GM18873 (cell line): ENCODE measurements around the gene YWHAH.

ENCODE experiments used
- ATAC-seq: cut with Tn5 transposase; IDR thresholded peaks from one replicate; pipeline ENCODE4 v1.9.1; 2021; ENCODE audit warnings: mild to moderate bottlenecking, moderate library complexity, moderate number of reproducible peaks; ENCODE audit not compliant: unreplicated experiment, low FRiP score

The YWHAH gene

DNA sequence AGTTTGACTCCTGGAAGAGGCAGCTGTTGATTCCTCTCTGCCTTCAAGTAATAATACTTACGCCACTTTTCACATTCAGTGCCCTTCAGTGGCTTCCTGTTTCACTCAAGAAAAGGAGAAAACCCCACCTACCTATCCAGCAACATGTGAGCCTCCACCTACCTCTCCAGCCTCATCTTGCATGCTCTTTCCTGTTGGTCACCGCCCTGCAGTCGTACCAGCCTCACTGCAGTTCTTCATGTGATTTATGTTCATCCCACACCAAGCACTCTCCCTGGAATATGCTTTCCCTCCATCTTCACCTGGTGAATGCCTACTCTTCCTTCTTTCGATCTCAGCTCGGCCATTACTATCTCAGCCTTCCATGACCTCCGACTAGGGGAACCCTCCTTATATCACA lies 21.8 kb upstream of the YWHAH start:
- ATAC-seq, result no peak

DNA sequence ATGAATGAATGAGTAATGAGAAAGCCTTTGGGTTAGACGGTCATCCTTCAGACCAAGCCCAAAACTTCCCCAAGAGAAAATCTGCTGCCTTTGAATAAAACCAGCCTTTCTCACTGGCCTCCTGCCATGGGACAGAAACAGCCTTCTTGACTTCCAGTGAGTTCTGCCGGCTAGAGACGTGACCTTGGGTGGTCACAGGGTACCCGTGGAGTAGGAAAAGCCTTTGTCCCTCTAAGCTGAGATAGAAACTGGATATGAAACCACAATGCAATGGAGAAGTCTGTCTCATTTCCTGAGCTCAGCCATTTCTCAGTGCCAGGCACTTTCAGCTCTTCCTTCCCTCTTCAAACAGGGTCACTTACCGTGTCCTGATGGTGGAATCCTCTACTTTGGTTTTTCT lies 21.2 kb upstream of the YWHAH start:
- no peak for ATAC-seq

DNA sequence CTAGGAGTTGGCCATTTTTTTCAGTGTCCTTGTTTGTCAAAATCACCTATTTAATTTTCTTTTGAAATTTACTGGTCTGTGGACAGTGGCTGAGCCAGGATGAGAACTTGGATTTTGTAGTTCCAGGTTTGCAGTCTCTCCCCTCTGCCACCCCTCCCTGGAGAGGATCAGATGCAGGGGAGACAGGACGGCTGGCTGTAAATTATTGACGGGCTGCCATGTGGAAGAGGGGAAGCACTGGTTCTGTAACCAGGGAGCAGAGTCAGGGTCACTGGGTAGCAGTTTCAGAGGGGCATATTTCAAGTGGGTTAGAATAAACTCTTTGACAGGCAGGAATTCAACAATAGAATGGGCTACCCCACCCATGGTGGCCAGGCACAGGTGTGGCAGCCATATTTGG lies 20.6 kb upstream of the YWHAH start:
- ATAC-seq, result no peak

DNA sequence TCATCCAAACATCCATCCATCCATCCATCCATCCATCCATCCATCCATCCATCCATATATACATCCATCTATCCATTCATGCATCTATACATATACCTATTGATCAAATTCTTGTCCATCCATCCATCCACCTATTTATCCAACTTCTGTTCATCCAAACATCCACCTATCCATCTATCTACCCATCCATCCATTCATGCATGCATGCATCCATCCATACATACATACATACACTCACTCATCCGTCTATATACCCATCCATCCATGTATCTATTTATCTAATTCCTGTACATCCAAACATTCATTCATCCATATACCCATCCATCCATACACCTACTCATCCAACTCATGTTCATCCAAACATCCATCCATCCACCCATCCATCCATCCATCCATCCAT lies 19.3 kb upstream of the YWHAH start:
- no peak for ATAC-seq

DNA sequence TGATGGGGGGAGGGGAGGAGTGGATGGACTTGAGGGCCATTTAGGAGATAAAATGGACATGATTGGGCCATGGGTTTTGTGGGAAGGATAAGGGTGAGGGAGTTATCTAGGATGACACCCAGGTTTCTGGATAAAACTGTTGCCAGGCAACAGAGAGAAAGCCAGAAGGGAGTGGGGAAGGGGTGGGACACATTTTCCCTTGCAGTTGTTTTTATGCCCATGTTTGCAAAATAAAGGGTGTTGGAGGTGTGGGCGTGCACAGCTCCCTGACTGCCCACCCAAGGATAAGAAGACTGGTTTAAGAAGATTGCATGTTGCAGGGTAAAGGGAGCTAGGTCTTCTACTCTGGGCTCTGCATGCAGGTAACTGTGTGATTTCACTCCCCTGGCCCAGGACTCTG lies 18.3 kb upstream of the YWHAH start:
- ATAC-seq, result no peak

DNA sequence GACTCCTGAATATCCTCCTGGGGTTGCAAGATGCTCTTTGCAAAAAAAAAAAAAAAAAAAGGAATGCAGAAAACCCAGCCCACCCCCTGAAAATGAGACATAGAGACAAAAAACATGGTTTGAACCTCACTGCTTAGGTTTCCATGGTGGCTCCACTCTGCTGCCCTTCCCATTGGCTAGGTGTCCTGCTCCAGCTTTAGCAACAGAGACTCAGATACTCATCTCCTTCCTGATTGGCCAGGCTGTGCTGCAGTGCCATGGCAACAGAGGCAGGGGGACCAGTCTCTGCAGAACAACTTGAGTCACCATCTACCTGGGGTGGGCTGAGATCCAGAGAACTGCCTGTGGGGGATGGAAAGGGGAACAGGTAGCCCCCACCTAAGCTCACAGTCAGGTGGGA lies 17.4 kb upstream of the YWHAH start:
- no peak for ATAC-seq

DNA sequence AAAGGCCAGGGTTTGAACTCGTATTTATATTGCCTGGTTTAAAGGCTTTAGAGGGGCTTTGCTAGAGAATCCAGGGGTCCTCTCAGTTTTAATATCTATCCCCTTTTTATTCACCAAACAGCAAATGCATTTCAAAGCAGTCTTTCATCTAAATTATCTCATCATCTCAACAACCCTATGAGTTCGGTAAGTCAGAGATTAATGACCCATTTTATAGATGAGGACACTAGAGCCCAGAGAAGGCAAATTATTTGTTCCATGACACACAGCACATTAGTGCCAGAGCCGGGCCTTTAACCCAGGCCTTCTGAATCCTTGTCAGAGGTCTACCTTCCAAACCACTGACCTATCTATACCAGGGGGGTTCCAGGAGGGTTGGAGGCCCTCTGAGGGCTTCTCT lies 16.8 kb upstream of the YWHAH start:
- ATAC-seq, result no peak

DNA sequence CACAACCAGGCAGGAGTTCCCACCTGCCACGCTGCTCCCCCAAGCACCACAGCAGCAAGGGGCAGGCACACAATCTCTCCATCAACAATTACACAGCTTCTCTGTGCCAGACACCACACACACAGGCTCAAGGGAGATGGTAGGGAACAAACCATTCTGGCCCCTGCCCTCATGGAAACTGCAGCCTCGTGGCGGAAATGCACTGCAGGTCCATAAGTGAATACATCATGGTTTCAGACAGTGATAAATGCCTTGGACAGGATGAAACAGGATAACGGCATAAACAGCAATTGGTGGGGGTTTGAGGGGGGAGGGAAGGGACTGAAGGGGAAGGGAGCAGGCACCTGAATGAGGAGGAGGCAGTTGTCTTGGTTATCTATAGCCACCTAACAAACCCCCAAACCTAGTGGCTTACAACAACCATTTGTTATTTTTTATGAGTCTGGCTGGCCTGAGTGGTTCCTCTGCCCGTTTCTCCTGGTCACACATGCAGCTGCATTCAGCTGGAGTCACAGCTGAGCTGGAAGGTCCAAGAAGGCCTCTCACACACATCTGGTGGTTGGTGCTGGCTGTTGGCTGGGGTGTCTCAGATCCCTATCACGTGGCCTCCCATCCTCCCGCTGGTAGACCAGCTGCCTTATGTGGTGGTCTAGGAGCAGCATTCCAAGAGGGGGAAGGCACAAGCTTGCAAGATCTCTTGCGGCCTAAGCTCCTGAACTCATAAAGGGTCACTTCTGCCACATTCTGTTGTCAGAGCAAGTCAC lies 15.0 kb upstream of the YWHAH start:
- ATAC-seq, result no peak

DNA sequence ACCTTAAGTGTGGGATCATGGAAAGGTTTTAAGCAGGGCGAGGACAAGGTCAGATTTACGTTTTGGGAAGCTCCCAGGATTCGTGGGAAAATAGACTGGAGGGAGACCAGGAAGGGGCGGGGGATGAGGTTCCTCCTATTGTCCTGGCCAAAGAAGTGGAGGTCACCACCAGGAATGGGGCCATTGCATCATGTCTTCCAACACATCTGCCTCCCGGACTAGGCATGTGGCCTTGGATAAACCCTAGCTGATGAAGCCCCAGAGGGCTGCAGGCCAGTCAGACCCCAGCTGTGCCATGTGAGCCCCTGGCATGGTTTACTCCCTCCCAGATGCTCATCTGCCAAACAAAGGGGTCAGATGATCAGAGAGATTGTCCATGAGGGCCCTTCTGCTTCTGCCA lies 11.5 kb upstream of the YWHAH start:
- no peak for ATAC-seq

DNA sequence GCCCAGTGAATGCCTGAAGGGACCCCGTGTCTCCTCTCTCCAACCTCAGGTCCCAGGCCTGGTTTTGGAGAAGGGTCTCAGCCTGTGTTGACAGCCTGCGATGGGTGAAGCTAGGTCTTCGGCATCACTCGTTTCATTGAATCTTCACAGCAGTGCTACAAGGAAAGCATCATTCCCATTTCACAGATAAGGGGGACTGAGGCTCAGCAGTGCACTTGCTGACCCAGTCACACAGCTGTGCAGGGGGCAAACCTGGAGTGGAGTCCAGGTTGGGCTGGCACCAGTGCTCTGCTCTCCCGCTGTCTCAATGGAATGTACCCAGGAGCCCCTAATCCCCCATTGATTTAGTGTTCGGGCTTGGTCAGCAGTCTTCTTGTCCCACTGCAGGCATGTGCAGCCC lies 10.9 kb upstream of the YWHAH start:
- ATAC-seq, result no peak

DNA sequence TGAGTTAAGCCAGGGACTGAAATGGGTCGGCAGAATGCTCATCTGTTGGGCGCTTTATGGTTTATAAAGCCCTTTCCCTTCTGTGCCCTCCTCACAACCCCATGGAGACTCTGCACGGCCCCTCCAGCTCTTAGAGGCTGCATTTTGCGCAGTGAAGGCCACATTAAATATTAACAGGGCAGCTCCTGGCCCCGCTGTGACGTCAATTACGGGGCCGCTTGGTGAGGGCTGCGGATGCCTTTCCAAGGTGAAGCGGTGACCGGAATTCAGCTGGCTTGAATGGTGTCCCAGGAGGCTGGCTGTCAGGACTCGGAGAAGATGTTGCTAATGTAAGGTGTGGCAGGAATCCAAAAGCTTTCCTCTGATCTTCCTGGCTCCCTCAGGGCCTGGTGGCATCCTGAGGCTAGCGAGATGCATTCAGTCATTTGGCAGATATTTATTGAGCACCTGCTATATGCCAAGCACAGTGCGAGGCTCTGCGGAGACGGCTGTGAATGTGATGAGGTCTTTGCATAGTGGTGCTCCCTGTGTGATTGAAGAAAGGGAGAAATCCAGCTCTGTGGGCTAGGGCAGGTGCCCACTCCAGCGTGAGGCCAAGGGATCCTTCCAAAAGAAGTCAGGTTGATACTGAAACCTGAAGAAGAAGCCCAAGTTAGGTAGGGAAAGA lies 10.4 kb upstream of the YWHAH start:
- ATAC-seq, result no peak

DNA sequence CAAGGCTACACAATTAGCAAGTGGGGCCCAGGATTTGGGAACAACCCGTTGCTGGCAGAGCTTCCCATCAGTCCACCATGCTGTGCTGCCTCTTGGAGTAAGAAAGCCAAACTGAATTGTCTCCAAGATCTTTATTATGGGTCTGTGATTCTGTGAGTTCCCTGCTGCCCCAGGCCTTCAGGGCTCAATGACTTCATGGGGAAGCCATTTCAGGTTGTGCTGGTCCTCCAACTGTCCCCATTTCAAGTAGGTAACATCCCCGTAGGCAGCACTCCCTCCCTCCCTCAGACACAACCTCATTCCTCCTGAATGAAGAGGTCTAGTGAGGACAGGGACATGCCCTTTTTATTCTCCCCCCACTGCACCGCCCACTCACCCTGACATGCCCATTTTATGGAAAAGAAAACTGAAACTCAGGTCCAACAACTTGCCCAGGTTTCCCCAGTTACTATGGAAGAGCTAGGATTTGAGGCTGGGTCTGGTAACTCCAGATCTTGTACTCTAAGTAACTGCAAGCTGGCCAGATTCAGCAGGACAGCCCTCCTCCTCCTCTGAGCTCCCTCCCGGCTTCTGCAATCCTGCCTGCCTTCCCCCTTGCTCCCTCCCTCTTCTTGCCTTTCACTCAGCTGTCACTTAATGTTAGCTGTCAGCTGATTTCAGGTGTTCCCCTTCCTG lies 8.2 kb upstream of the YWHAH start:
- no peak for ATAC-seq

DNA sequence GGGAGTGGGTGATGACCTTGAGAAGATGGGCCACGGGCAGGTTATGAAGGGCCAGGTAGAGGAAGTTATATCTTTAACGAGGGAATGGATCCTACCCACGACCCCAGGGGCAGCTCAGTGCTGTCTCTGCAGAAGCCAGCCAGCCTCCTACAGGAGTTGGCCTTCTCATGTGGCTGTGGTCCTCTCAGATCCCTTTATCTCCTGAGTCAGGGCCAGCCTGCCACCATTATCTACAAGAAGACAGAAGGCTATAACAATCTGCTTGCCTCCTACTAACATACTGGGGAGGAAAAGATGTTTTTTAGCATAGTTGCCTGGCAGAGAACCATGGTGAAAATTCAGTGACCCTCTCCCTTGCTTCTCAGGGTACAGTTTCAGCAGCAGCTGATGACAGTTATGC lies 7.0 kb upstream of the YWHAH start:
- ATAC-seq, result no peak

DNA sequence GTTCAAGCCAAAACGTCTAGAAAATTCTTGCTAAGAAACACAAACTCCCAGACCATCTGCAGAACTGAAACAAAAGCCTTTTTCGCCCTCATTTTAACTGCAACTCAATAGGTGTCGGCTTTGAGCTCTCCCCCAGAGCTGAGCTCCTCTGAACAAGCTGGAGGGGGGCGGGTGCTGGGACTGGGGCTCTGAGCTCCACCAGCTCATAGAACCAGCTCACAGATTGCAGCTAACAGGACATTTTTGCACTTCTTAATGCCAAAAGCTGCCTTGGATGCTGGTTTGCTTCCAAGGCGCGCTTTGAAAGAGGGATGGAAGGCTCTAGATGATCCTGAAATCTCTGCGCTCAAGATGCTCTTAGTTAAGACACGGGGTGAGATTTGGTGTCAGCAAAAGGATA lies 6.0 kb upstream of the YWHAH start:
- no peak for ATAC-seq

DNA sequence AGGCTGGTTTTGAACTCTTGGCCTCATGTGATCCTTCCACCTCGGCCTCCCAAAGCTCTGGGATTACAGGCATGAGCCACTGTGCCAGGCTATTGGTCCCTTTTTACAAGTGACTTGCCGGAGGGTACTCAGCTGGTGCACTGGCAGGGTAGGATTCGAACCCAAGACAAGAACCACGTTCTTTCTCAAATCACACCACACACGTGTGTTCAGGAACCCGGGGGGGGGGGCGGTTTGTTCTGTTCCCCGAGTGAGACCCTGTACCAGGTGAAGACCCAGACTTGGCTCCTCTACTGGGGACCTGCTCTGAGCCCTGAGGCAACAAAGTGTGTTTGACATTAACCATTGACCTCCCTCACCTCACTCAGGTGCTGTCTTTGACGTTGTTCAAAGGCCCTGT lies 3.8 kb upstream of the YWHAH start:
- ATAC-seq, result no peak

DNA sequence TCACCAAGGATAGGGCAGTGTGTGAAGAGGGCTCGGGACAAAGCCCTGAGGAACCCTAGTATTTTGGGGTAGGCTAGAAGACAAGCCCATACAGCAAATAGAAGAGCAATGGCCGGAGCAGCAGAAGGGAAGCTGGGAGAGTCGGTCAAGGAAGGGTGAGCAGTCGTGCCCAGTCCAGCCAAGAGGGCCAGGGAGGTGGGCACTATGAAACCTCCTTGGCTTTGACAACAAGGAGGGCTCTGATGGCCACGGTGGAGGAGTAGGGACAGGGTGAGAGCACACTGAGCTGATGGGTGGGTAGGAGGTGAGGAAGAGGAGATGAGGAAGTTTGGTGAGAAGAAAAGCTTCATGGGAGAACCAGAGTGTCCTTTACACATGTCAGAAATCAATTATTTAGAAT lies 2.2 kb upstream of the YWHAH start:
- no peak for ATAC-seq

DNA sequence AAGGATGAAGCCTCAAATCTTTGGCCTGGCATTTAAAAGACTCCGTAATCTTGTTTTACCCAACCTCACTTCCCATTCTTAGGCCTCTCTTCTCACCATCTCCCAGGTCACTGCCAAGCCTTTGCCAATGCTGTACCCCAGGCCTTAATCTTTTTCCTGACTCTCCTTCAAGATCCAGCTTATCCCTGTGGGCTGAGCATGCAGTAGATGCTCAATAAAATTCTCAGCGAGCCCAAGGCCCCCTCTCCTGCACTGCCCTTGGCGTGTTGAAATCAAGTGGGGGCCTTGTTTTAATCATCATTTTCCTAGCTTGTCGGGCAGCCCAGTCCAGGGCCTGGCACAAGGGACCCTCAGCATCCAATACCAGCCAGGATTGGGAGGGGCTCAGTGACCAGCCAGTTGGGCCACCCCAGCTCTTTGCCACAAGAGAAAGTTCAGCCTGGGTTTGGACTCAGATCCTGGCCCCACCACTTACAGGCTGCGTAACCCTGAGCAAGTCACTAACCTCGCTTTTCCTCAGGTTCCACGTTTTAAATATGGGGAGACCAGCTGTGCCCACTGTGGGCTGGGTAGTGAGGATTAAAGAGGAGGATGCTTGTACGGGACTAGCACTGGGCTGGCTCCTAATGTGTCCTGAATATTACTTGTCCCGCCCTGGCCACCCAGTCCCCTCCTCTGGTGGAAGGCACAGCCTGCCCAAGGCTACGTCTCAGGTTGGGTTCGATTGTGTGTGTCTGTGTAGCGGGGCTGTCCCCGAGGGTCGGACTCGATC lies 943 bp upstream of the YWHAH start:
- no peak for ATAC-seq

DNA sequence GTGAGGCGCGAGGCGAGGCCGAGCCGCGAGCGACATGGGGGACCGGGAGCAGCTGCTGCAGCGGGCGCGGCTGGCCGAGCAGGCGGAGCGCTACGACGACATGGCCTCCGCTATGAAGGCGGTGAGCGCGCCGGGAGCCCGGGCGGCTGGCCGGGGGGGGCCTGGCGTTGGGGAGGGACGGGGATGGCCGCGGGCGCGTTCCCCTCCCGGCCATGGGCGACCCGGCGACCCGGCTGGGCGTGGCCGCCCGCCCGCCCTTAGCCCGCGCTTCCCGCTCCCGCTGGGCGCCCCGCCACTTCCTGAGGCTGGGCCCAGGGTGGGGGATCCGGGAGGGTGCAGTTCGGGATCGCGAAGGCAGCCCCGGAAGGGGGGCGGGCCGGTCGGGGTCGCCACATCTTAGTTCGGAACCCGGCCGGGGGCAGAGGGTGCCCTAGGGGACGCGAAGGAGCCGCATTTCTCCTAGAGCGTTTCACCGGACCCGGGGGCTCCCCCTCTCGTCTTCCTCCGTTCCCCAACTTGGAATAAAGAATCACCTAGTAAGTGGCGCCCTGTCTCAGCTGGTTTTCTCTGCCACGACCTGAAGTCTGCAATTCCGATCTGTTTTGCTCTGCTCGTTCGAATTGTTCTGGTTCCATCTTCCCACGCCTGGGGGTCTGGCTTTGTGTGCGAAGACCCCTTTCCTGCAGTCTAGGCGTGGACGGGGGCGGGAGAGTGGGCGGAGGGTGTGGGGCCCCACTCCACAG lies 536 bp downstream of the YWHAH start:
- ATAC-seq, result peak; percentile 1

DNA sequence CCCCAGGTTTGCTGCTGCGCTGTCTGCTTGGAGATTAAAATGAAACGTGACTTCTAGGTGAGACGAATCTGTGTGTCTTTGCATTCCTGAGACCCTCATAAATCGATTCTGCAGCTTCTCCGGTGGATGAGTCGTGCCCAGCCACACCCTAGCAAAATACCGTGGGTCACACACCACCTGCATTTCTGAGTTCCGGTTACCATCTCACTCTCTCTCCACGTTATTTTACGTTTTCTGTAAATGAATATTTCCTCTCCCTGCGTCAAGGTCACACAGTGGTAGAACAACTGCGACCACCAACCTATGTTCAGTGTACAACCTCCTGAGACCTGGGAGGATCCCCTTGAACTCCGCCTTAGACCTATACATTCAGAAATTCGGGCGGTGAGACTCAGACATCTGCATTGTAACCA lies 1.1 kb downstream of the YWHAH start:
- no peak for ATAC-seq

DNA sequence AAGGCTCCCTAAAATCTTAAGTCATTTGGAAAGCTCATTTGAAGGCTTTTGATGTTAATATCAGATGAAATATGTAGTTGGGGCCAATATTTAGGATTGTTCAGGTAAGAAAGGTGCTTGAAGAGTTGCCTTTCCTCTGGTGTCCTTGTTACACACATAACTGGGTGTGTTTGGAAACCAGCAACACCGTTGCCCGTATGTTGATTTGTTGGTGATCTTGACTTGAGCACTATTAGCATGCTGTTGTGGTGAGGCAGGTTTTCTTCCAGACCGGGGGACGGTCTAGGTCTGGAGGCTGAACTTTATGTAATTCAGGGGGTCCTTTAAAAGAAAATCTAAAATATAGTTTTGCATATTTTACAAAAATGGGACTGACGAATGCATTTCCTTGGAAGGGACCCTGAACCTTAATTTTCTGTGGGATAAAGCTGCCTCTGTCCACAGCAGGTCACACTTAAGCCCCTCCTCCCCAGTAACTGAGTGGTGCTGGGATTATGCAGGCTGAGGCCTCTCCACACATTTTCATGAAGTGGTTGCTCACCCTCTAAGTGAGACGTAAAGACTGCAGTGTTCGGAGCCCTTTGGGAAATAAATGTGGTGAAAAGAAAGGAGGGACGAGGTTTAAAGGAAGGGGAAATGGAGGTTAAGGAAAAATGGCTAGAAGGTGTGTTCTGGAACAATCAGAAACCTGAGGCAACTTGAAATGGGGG lies 1.8 kb downstream of the YWHAH start:
- no peak for ATAC-seq
